ENCODE data around the gene MOK. TPM values are rescaled to one million over a fixed set of nuclear protein-coding genes. Genes with fewer than 3 reads are reported as not detected.

MOK gene
- total RNA-seq, 1 donor from 2014 or later: 17.6 TPM

DNA sequence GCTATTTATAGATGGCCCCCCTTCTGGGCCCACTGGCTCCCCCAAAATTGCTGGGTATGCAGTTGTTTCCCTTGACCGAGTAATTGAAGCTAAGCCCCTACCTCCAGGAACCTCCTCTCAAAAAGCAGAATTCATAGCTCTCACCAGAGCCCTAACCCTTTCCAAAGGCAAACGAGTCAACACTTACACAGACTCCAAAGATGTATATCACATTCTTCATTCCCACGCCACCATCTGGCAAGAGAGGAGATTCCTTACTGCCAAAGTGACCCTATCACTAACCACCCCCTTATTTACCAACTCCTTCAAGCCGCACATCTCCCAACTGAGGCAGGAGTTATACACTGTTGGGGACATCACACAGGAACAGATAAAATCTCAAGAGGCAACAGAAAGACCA, 66.8 kb downstream of the MOK start:
- Histone ChIP-seq H3K27me3 (no peaks in the 10 kb centered on the region), H3K4me1 (no peaks in the 10 kb centered on the region), H3K36me3 (no peaks in the 10 kb centered on the region), H3K4me3 (no peak overlapping the region), H3K27ac (no peak overlapping the region), H3K9me3 (no peaks in the 10 kb centered on the region)
- DNase-seq (ENCODE audit: low spot score in 2 of 2): no peak
- intact Hi-C loops (cut with DNase I): loop anchor here (10.0 kb wide), 1 partner anchor 267 kb away; the partner anchor contains the start of gene ANKRD9
- TF ChIP-seq, protein P1, sequence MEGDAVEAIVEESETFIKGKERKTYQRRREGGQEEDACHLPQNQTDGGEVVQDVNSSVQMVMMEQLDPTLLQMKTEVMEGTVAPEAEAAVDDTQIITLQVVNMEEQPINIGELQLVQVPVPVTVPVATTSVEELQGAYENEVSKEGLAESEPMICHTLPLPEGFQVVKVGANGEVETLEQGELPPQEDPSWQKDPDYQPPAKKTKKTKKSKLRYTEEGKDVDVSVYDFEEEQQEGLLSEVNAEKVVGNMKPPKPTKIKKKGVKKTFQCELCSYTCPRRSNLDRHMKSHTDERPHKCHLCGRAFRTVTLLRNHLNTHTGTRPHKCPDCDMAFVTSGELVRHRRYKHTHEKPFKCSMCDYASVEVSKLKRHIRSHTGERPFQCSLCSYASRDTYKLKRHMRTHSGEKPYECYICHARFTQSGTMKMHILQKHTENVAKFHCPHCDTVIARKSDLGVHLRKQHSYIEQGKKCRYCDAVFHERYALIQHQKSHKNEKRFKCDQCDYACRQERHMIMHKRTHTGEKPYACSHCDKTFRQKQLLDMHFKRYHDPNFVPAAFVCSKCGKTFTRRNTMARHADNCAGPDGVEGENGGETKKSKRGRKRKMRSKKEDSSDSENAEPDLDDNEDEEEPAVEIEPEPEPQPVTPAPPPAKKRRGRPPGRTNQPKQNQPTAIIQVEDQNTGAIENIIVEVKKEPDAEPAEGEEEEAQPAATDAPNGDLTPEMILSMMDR (IDR thresholded peaks at IDR 0.05): no peak

- Histone ChIP-seq H3K36me3 (no peaks in the 10 kb centered on the region), H3K27me3 (no peaks in the 10 kb centered on the region), H3K4me1 (no peaks in the 10 kb centered on the region), H3K4me3 (no peak overlapping the region), H3K27ac (no peak overlapping the region), H3K9me3 (no peaks in the 10 kb centered on the region)
- TF ChIP-seq, protein P1 (IDR thresholded peaks at IDR 0.05): no peak
- intact Hi-C loops (cut with DNase I): loop anchor here (10.0 kb wide), 1 partner anchor 269 kb away; the partner anchor contains the start of gene ANKRD9
- DNase-seq (ENCODE audit: low spot score in 2 of 2): no peak
Measured at GRCh38 chr14:102236026-102236425, 68.9 kb downstream of the MOK start.

GRCh38 chr14:102235275-102235897, 69.6 kb downstream of the MOK start:
- TF ChIP-seq, protein P1 (IDR thresholded peaks at IDR 0.05): peak; percentile 85 to 86 (median 85)
- DNase-seq (ENCODE audit: low spot score in 2 of 2): peak; percentile 24 to 91
- Histone ChIP-seq H3K36me3 (no peaks in the 10 kb centered on the region), H3K4me1 (no peaks in the 10 kb centered on the region), H3K9me3 (no peaks in the 10 kb centered on the region), H3K27ac (peak overlapping the region in 1 of 2 donors; percentile 20), H3K4me3 (peak overlapping the region in 1 of 2 donors; percentile 53), H3K27me3 (no peaks in the 10 kb centered on the region)
- intact Hi-C loops (cut with DNase I): loop anchor here (1.0 to 10.0 kb wide), 2 partner anchors 79 to 269 kb away; partner anchors contain the start of gene ANKRD9

DNA sequence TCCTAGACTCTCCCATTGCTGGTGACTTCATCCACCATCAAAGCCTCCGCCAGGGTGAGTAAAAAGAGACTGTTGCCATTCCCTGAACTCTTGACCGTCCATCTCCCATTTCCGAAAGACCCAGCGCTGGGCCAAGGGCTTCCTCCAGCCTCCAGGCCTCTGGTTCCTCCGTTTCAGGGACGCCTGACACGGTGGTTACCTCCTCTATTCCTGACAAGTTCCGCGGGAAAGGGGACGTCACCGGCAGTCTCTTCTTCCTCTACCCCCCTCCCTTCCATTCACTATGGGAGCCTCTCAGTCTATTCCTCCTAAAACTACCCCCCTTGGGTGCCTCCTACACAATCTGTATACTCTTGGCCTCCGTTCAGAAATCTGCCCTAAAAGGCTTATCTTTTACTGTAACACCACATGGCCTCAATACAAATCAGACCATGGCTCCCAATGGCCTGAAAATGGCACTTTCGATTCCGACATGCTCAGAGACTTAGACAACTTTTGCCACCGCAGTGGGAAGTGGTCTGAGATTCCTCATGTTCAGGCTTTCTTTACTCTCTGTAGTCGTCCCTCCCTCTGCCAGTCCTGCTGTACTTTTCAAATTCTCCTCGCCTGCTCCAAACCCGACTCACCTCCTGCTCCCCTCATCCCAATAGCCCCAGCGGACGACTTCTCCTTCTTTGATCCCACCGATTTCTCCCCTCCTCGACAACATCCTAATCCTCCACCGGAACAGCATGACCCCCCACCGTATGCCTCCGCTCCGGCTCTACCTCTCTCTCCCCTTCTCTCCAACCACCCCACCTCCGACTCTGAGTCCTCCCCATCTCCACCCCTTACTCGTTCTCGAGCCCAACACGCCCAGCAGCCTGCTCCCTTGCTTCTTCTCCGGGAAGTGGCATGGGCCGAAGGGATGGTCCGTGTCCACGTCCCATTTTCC, 70.4 kb downstream of the MOK start:
- Histone ChIP-seq H3K4me1 (no peaks in the 10 kb centered on the region), H3K27me3 (no peaks in the 10 kb centered on the region), H3K9me3 (no peaks in the 10 kb centered on the region), H3K27ac (peak overlapping the region in 1 of 2 donors; percentile 20), H3K36me3 (no peaks in the 10 kb centered on the region), H3K4me3 (peak overlapping the region in 1 of 2 donors; percentile 53)
- TF ChIP-seq, protein P1 (IDR thresholded peaks at IDR 0.05): no peak
- DNase-seq (ENCODE audit: low spot score in 2 of 2): no peak
- intact Hi-C loops (cut with DNase I): loop anchor here (1.0 to 10.0 kb wide), 2 partner anchors 80 to 270 kb away; partner anchors contain the start of gene ANKRD9

- Histone ChIP-seq H3K4me1 (no peaks in the 10 kb centered on the region), H3K9me3 (no peaks in the 10 kb centered on the region), H3K36me3 (no peaks in the 10 kb centered on the region), H3K27ac (no peak overlapping the region), H3K27me3 (no peaks in the 10 kb centered on the region), H3K4me3 (no peak overlapping the region)
- intact Hi-C loops (cut with DNase I): loop anchor here (10.0 kb wide), 1 partner anchor 272 kb away; the partner anchor contains the start of gene ANKRD9
- DNase-seq (ENCODE audit: low spot score in 2 of 2): no peak
- TF ChIP-seq, protein P1 (IDR thresholded peaks at IDR 0.05): no peak
Measured at GRCh38 chr14:102233081-102233480, 71.9 kb downstream of the MOK start.
